Prostate gland (tissue), 2 donors: Measurements from ENCODE around the gene PHLPP1.

Experiments used
- CTCF ChIP-seq, 4 experiments: fragments of 200-600 bp in 2 of 4; fragments of 450-650 bp in 2 of 4; sonication (generic) in 2 of 4; IDR thresholded peaks; 1 replicate in 3 of 4; 2 replicates in 1 of 4; pipeline ENCODE4 v1.5.1; 2016 to 2019; ENCODE audit warnings: antibody characterized with exemption in 4 of 4, mild to moderate bottlenecking in 2 of 4, moderate library complexity in 2 of 4
- POLR2A ChIP-seq: fragments of 450-650 bp; IDR thresholded peaks from one replicate; pipeline ENCODE4 v1.6.1; 2016; ENCODE audit warnings: antibody characterized with exemption, mild to moderate bottlenecking

- TF ChIP-seq CTCF (IDR thresholded peaks at IDR 0.05) (no peak), POLR2A (no peak)
Measured at GRCh38 chr18:62953663-62954062, 238.3 kb downstream of the PHLPP1 start.
